Nephron (organoid): ENCODE results near the gene APMAP.

Experiments
- H3K27ac Mint-ChIP-seq, 3 experiments: 2 replicates each; pipeline ENCODE4 v1.8.0; 2020; ENCODE audit warnings: mixed read lengths in 3 of 3, mild to moderate bottlenecking in 2 of 3, moderate library complexity in 1 of 3
- H3K27me3 Mint-ChIP-seq: 2 replicates; pipeline ENCODE4 v1.8.0; 2021; ENCODE audit warnings: low read depth, mild to moderate bottlenecking, moderate library complexity, mixed read lengths
- H3K36me3 Mint-ChIP-seq: 2 replicates; pipeline ENCODE4 v1.8.0; 2020; ENCODE audit warnings: low read depth, mixed read lengths
- H3K4me1 Mint-ChIP-seq: 2 replicates; pipeline ENCODE4 v1.8.0; 2020; ENCODE audit warnings: mixed read lengths
- H3K4me3 Mint-ChIP-seq, 3 experiments: 2 replicates each; pipeline ENCODE4 v1.8.0; 2020; ENCODE audit warnings: mild to moderate bottlenecking in 3 of 3, mixed read lengths in 3 of 3, moderate library complexity in 2 of 3
- H3K9me3 Mint-ChIP-seq: 2 replicates; pipeline ENCODE4 v1.8.0; 2020; ENCODE audit warnings: mixed read lengths
- TF ChIP-seq, protein P1 (sequence below), 3 experiments: fragments of 200-600 bp; sonication (generic); IDR thresholded peaks; one replicate each; pipeline ENCODE4 v1.5.0; 2021; ENCODE audit warnings: antibody characterized with exemption in 3 of 3; ENCODE audit not compliant: unreplicated experiment in 3 of 3

APMAP gene

DNA sequence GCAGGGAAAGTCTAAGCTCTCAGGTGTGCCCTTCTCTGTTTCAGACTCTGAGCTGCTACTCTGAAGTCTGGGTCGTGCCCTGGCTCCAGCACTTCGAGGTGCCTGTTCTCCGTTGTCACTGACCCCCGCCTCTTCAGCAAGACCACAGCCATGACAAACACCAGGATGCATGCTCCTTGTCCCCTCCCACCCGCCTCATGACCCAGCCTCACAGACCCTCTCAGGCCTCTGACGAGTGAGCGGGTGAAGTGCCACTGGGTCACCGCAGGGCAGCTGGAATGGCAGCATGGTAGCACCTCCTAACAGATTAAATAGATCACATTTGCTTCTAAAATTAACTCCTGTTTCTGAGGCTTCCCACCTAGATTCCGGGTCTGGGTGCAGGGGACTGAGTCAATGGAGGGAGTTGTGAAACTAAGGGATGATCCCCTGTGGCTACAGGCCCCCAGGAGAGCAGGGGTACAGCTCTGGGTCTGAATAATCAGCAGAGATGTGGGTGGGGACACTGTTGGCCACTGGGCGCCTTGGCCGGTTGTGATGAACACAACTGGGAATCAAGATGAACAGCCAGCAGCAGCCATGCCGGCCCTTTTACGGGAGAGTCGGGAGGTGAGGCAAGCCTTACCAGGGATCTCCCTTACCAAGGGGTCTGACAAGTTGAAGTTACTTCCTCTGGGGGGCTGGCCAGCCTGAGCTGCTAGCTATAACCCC is 32.8 kb downstream of the APMAP start:
- Mint-ChIP-seq H3K27ac (no peak overlapping the region), H3K27me3 (no peaks in the 10 kb centered on the region), H3K9me3 (no peaks in the 10 kb centered on the region), H3K36me3 (peaks cover 25% of the 10 kb centered on the region), H3K4me1 (peaks cover 19% of the 10 kb centered on the region), H3K4me3 (no peak overlapping the region)
- TF ChIP-seq, protein P1, sequence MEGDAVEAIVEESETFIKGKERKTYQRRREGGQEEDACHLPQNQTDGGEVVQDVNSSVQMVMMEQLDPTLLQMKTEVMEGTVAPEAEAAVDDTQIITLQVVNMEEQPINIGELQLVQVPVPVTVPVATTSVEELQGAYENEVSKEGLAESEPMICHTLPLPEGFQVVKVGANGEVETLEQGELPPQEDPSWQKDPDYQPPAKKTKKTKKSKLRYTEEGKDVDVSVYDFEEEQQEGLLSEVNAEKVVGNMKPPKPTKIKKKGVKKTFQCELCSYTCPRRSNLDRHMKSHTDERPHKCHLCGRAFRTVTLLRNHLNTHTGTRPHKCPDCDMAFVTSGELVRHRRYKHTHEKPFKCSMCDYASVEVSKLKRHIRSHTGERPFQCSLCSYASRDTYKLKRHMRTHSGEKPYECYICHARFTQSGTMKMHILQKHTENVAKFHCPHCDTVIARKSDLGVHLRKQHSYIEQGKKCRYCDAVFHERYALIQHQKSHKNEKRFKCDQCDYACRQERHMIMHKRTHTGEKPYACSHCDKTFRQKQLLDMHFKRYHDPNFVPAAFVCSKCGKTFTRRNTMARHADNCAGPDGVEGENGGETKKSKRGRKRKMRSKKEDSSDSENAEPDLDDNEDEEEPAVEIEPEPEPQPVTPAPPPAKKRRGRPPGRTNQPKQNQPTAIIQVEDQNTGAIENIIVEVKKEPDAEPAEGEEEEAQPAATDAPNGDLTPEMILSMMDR (IDR thresholded peaks at IDR 0.05; ENCODE audit: unreplicated experiment in 3 of 3), result no peak

GRCh38 chr20:24958506-24959385 is 33.8 kb downstream of the APMAP start:
- Mint-ChIP-seq H3K9me3 (no peaks in the 10 kb centered on the region), H3K4me1 (peaks cover 12% of the 10 kb centered on the region), H3K27me3 (no peaks in the 10 kb centered on the region), H3K36me3 (peaks cover 20% of the 10 kb centered on the region), H3K27ac (no peak overlapping the region), H3K4me3 (no peak overlapping the region)
- TF ChIP-seq, protein P1 (IDR thresholded peaks at IDR 0.05; ENCODE audit: unreplicated experiment in 3 of 3), result no peak

DNA sequence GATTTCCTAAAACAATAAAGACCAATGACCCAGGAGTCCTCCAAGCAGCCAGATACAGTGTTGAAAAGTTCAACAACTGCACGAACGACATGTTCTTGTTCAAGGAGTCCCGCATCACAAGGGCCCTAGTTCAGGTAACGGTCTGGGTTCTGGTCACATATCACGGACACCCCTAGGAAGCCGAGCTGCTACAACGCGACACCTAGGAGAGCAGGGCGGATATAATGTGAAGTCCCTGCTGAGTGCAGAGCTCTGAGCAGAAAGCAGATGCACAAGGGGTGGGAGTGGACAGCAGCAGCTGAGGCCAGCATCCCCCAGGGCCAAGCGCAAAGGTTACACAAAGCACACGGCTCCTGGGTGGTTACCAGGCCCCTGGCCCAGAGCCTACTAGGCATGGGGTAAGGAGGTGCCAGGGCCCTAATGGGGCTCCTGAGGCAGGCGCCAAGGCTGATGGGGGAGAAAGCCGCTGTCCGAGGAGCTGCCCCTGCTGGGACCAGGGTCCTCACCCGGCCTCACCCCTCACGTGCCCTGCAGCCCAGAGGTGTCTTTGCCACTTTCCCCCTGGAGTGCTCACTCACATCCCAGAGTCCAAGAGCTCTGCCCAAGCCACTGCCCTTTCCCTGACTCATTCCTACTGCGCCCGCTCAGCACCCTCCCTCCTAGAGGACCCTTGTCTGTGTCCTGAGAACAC is 35.1 kb downstream of the APMAP start:
- no peaks in the 10 kb centered on the region for H3K9me3 Mint-ChIP-seq
- TF ChIP-seq, protein P1 (IDR thresholded peaks at IDR 0.05; ENCODE audit: unreplicated experiment in 3 of 3), result no peak
- H3K27me3 Mint-ChIP-seq, result no peaks in the 10 kb centered on the region
- no peak overlapping the region for H3K27ac Mint-ChIP-seq
- H3K36me3 Mint-ChIP-seq, result peaks cover 10% of the 10 kb centered on the region
- H3K4me1 Mint-ChIP-seq, result peaks cover 3% of the 10 kb centered on the region
- no peak overlapping the region for H3K4me3 Mint-ChIP-seq

DNA sequence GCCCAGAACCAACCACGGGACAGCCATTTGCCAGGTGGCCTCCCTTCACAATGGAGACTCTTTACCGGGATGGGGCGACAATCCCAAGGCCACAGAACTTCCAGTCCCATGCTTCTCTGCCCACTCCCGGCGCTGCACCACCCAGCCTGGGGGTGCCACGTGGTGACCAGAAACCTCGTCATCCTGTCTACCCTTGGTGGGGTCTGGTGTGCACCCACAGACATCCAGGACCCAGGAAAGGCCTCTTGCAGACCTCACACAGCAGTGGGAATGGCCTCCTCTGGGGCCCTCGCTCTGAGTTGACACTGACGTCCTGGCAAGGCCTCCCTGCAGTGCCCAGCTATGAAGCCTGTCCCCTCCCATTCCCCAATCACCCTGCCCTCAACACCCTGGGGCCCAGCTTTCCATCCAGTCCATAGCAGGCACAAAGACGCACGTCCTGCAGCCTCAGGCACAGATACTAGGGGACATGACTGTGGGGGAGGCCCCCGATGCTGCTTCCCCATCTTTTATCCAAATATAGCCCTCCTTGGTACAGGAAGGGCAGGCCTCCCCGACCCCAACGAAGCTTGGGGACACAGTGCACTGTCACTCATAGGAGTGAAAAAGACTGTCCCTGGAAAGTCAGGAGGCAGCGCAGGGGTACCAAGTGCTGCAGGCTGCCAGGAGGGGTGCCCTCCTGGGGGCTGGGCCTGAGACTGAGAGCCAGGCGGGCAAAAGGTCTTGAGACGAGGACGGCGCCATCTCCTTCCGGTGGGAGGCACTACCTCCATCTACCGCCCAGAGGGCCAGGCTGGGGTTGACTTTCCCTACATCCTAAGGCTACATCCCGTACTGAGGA is 36.3 kb downstream of the APMAP start:
- TF ChIP-seq, protein P1 (IDR thresholded peaks at IDR 0.05; ENCODE audit: unreplicated experiment in 3 of 3), result no peak
- no peaks in the 10 kb centered on the region for H3K9me3 Mint-ChIP-seq
- H3K27ac Mint-ChIP-seq, result no peak overlapping the region
- H3K36me3 Mint-ChIP-seq, result peaks cover 4% of the 10 kb centered on the region
- H3K4me3 Mint-ChIP-seq, result no peak overlapping the region
- H3K4me1 Mint-ChIP-seq, result no peaks in the 10 kb centered on the region
- H3K27me3 Mint-ChIP-seq, result no peaks in the 10 kb centered on the region

DNA sequence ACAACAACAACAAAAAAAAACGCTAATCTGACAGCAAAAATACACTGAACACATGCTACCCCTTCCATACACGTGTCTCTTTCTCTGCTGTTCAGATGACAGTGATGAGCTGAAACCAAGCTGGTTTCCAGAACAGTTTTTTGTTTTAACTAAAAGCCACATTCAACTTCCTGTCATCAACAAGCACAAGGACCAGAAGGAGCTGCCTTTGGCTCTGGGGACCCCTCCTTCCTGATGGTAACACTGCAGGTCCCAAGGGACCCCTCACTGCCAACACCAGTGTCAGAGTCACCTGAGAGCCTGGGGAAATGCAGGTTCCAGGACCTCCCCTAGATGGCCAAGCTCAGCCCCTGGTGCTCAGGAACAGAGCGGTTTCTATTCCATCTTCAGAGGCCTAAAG is 37.5 kb downstream of the APMAP start:
- no peak overlapping the region for H3K4me3 Mint-ChIP-seq
- no peaks in the 10 kb centered on the region for H3K36me3 Mint-ChIP-seq
- no peak overlapping the region for H3K27ac Mint-ChIP-seq
- no peaks in the 10 kb centered on the region for H3K4me1 Mint-ChIP-seq
- peaks cover under 1% of the 10 kb centered on the region for H3K27me3 Mint-ChIP-seq
- no peaks in the 10 kb centered on the region for H3K9me3 Mint-ChIP-seq
- TF ChIP-seq, protein P1 (IDR thresholded peaks at IDR 0.05; ENCODE audit: unreplicated experiment in 3 of 3), result no peak
